ENCODE measurements around the gene EXOC6.

GRCh38 chr10:93032105-93032808 lies 183.9 kb downstream of the EXOC6 start:
- TF ChIP-seq, protein P1, sequence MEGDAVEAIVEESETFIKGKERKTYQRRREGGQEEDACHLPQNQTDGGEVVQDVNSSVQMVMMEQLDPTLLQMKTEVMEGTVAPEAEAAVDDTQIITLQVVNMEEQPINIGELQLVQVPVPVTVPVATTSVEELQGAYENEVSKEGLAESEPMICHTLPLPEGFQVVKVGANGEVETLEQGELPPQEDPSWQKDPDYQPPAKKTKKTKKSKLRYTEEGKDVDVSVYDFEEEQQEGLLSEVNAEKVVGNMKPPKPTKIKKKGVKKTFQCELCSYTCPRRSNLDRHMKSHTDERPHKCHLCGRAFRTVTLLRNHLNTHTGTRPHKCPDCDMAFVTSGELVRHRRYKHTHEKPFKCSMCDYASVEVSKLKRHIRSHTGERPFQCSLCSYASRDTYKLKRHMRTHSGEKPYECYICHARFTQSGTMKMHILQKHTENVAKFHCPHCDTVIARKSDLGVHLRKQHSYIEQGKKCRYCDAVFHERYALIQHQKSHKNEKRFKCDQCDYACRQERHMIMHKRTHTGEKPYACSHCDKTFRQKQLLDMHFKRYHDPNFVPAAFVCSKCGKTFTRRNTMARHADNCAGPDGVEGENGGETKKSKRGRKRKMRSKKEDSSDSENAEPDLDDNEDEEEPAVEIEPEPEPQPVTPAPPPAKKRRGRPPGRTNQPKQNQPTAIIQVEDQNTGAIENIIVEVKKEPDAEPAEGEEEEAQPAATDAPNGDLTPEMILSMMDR (IDR thresholded peaks at IDR 0.05): no peak
- no peak for TF ChIP-seq POLR2AphosphoS5 (IDR thresholded peaks at IDR 0.05)
- TF ChIP-seq POLR2A (IDR thresholded peaks at IDR 0.05): no peak

Measured in breast epithelium (tissue), 3 donors.